Inflammatory macrophage (primary cell): Measurements from ENCODE around the gene DCTD.

ENCODE experiments used
- DNase-seq, 2 donors: peaks; one replicate each; pipeline ENCODE4 v3.0.0-alpha.2; 2020 to 2022
- total RNA-seq, 18 experiments: gene quantifications; one replicate each; lab custom pipeline; 2026; ENCODE audit warnings: mixed read lengths in 6 of 18, inconsistent platforms in 2 of 18; lab: John Stamatoyannopoulos, UW

The DCTD gene
- 32.9 to 81.0 (median 60.9) reads per million in 18 experiments for total RNA-seq

DNA sequence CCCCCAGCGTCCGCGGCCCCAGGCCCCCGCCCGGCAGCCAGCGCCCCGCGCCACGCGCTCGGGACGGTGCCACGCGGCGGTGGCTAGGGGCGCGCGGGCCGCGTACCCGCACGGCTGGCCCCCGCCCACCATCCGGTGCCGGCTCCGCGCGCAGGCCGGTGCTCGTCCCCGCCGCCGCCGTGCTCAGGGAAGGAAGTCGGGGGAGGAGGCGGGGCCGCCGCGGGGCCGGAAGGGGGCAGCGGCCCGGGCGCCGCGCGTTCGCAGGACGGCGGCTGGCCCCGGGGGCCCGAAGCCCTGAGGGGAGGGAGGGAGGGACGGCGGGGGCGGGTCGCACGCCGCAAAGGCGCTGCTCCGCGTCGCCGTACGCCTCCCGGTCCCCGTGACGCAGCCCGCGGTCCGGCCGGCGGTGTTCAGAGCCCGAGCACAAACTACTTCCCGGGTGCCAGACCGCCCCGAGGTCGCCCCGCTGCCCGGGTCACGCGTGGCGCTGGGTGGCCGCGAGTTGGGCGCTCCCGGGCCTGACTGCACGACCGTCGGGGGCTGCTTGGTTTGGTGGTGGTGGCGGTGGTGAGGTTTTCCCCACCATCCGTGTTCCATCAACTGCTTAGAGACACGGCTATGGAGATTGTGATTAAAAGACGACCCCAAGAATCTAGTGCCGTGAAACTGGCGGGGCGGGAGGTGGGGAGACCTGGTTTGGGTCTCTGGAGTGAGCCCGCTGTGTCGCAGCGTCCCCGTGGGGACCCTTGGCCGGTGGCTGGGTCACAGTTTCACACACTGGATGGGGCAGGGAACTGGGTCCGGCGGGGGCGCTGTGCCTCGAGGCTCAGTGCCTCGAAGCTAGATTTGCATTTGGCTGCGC lies at the start of gene DCTD:
TSS of gene DCTD (minus strand) at position 205 of the 862 bp plus-strand sequence. CDS start 1,818 bp downstream, outside the sequence.
- DNase-seq, result peak; percentile 63 to 84

GRCh38 chr4:182960746-182961145 lies 43.6 kb upstream of the DCTD start:
- DNase-seq, result no peak

DNA sequence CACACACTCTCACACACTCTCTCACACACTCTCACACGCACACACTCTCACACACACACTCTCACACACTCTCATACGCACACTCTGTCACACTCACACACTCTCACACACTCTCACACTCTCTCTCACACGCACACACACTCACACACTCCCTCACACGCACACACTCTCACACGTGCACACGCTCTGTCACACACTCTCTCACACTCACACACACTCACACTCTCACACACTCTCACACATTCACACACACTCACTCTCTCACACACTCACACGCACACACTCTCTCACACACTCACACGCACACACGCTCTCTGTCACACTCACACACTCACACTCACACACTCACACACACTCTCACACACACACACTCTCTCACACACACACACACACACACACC lies 43.0 kb upstream of the DCTD start:
- no peak for DNase-seq

GRCh38 chr4:182955411-182955810 lies 38.2 kb upstream of the DCTD start:
- DNase-seq, result no peak

- DNase-seq, result no peak
These were observed 27.5 kb upstream of the DCTD start for GRCh38 chr4:182944484-182945213.

DNA sequence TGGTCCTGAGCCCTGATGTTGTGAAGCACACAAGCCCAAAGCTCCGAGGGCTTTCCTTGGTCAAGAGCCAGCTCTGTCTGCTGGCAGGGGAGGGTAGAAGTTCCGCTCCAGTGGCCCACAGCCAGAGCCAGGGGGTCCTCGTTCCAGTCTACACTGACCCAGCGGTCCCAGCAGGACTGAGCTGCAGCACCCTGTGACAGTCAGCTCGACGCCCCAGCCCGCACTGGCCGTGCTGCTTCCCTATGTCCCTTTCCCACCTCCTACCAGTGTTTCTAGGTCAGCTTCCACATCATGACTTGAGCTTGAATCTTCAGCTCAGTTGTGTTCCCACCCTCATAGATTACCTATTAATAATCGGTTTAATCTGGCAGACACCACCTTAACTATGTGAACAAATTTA lies 22.5 kb upstream of the DCTD start:
- DNase-seq, result no peak

- peak; percentile 55 to 69 for DNase-seq
These were observed 21.0 kb upstream of the DCTD start for GRCh38 chr4:182938205-182938645.

GRCh38 chr4:182937268-182938204 lies 20.4 kb upstream of the DCTD start:
- DNase-seq, result no peak

DNA sequence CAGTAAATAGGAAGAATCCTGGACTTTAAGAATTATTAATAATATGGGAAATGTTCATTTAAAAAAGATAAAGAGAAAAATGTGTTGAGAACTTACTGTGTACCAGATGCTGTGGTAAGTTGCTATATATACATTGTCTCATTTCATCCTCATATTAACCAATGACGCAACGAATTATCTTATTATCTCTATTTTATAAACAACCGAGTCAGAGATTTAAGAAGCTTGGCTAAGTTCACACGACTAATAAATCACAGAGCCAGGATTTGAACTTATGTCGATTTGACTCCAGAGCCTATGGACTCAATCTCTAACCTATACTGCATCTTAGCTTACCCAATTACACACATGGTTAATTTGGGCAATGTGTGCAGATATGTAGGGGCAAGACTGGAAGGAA lies 15.5 kb upstream of the DCTD start:
- no peak for DNase-seq

GRCh38 chr4:182931691-182932345 lies 14.6 kb upstream of the DCTD start:
- no peak for DNase-seq

DNA sequence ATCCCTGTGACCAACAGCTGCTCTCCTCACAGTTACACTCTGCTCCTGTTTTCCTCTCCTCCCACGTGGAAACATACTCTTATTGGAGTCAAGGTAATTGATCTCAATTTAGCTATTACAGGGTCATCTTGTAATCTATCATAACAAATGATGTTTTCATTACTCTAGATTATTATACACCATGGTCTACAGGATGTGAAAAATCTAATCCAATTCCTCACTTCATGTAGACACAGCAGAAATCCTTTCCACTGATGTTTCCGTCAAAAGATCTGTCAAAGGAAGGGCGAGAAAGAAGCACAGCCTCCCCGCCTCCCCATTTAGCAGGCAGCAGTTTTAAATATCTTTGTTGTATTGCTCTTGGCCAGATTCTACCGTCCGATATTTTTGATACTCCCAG lies 13.7 kb upstream of the DCTD start:
- DNase-seq, result no peak

DNA sequence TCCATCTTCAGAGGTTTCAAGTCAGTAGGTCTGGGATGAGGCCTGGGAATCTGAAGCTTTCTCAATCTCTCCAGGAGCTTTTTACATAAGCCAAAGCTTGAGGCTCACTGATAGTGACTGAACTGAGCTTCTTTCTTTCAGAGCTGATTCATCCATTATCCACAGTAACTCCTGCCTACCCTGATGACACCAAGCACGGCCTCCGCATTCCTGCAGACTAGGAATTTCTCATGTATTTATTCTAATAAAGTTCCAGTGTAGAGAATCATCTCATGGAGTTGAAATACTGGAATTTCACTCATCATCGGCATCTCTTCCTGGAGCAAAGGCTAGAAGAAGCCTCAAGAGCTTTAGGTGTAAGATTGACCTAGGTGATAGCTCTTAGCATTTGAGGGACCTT lies 12.1 kb upstream of the DCTD start:
- DNase-seq, result no peak

- DNase-seq, result peak; percentile 17 to 23
These were observed 10.9 kb upstream of the DCTD start for GRCh38 chr4:182928061-182928460.

- DNase-seq, result no peak
These were observed 10.3 kb upstream of the DCTD start for GRCh38 chr4:182927505-182927904.

DNA sequence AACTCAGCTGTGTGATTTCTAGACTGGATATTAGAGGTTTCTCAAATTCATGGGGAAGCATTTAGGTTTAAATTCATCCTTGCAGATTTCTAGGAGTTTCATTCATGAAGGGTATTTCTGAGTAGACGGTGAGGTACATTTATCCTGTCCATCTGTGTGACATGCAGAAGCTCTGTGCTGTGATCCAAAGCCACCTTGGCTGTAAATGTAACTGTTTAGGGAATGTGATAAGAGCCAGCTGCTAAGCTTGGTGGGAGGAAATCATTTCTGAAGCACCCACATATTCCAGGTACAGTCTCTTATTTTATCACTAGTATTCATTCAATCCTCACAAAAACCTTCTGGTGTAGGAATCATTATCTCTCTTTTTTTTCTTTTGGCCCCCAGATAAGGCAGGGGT lies 8.7 kb upstream of the DCTD start:
- no peak for DNase-seq

- peak; percentile 73 to 80 for DNase-seq
These were observed 8.1 kb upstream of the DCTD start for GRCh38 chr4:182925298-182925757.

- no peak for DNase-seq
These were observed 7.3 kb upstream of the DCTD start for GRCh38 chr4:182924497-182924896.

GRCh38 chr4:182923796-182924340 lies 6.7 kb upstream of the DCTD start:
- no peak for DNase-seq

DNA sequence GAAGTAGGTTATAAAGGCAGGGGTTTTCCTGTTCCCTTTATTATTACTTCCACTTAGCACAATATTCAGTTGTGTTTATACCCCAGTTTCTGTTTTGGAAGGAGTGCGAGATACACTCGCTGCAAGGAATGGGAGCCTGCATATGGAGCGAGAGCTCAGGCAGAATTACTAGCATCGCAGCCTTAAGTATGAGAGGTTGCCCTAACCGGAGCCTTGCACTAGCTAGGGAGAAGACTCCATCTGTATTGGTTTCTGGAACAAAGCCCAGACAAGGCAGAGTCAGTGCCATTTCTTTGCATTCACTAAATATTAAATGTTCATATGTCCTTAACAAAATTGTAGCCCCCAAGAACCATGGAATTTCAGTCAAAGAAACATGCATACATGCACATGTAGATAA lies 6.2 kb upstream of the DCTD start:
- no peak for DNase-seq

DNA sequence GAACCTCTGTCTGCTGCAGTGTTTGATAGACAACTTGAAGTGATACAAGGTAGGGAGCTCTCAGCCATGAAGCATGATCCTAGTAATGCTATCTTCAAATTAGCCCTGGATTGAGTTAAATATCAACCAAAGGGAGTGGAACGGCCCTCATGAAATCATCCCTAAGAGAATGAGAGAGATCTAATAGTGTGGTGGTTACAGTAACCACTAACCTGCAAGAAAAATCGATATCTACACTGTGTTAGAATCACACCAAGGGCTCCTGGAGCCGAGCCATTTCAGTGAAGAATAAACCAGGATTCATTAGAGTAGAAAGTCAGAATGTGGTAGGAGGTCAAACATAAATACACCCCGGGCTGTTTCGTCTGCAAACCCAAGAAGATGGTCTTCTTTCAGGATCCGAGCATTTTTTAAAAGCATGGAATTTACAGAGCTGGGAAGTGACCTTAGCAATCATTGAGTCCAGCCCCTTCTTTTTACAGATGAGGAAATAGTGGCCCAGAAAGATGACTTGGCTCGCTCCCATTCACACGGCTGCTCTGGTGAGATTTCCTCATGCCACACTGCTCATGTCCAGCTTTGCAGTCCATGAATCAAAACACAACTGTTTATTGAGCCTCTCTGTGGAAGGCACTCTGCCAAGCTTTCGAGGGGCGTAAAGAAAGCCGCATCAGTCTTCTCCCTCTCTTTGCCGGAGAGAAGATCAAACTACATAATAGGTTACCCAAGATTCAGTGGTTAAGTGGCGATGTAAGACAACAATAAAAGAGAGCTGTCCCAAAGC lies 5.5 kb upstream of the DCTD start:
- DNase-seq, result no peak

DNA sequence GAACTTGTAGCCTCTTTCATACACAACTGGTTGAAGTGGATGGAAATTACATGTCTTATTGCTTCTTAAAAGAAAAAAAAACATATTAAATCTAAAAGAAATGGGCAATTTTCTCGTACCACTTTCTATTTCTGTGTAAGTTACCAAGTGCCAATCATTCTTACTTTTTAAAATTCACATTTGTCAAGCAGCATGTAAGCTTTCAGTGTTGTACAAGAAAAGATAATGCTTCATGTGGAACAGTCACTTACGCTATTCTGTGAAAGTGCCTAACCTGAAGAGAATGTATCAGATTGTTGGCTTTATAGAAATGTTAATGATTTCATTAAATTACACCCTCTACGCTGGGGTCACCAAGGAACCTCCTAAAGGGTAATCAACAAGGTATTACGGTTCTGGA lies 4.4 kb upstream of the DCTD start:
- DNase-seq, result no peak
